RKO (cell line): ENCODE measurements around the gene TMEM60.

Experiments
- DNase-seq: peaks from one replicate; pipeline ENCODE4 v3.0.0-alpha.2; 2016; ENCODE audit warnings: low spot score

Gene TMEM60

DNA sequence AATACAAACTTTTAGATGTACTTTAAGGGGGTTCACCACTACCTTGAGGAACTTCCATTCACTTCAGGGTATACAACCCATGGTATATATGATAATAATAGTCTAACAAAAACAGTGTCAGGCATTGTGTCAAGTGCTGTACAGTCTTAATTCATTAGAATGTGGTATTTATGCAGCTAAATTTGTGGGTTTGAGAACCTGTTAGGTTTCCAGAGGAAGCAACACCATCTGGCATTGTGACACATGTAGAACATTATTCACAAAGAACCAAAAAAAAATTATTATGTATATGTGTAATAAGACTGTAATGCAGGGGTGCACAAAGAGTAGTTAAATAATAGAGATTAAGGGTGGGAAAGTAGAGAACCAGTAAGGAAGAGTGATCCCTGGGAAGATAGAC is 26.3 kb downstream of the TMEM60 start:
- DNase-seq, result no peak

DNA sequence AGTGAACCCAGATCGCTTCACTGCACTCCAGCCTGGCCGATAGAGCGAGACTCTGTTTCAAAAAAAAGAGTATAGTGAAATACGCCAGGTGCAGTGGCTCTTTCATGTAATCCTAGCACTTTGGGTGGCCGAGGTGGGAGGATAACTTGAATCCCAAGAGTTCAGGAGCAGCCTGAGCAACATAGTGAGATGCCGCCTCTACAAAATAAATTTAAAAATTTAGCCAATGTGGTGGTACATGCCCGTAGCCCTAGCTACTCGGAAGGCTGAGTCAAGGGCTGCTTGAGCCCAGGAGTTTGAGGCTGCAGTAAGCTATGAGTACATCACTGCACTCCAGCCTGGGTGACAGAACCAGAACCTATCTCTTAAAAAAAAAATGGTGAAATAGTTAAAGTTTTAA is 27.9 kb downstream of the TMEM60 start:
- DNase-seq, result no peak

DNA sequence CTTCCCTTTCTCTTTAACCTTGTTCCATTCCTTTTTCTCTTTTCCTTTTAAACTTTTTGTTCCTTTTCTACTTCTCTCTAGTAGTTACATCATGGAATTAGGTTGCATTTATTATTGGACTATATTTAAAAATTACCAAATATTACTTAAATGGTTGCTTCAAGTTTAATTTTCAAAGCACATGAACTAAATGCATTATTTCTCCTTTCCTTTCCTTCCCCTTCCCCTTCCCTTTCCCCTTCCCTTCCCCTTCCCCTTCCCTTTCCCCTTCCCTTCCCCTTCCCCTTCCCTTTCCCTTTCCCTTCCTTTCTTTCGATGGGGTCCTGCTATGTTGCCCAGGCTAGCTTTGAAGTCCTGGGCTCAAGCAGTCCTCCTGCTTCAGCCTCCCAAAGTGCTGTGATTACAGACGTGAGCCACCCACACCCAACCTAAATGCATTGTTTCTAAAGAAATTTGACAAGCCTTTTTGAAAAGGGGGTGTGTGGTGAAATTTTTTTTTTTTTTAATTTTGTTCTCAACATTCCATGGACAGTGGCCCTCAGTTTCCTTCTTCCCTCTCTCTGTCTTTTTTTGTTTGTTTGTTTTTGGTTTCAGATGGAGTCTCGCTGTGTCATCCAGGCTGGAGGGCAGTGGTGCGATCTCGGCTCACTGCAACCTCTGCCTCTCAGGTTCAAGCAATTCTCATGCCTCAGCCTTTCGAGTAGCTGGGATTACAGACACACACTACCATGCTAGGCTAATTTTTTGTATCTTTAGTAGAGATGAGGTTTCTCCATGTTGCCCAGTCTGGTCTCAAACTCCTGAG is 31.2 kb downstream of the TMEM60 start:
- no peak for DNase-seq

DNA sequence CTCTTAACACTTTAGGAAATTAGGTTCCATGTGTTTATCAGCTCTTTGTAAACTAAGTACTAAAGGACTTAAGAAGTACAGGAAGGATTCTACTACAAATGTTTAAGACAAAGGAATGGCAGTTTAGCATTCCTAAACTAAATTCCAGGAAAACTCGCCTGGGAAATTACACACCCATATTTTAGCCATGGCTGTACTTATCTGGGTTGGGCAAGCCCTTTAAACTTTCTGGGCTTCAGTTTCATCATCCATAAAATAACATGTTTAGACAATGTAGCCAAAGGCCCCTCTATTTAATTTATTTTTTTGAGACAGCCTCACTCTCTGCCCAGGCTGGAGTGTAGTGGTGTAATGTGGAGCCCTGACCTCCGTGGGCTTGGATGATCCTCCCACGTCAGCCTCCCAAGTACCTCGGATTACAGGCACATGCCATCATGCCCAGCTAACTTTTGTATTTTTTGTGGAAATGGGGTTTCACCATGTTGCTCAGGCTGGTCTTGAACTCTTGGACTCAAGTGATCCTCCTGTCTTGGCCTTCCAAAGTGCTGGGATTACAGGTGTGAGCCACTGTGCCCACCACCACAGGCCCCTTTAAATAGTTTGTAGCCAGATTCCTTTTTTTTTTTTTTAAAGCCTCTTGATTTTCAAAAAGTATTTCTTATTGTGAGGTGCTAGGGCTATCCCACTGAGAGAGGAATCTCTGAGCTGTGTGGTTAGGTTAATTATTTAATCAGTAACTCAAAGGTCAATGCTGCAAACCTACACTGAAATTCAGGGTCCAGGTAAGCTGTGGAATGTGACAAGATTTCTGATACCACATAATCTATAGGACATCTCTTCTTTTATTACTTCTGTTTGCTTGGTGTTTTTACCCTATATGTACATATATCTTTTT is 32.1 kb downstream of the TMEM60 start:
- DNase-seq, result no peak

DNA sequence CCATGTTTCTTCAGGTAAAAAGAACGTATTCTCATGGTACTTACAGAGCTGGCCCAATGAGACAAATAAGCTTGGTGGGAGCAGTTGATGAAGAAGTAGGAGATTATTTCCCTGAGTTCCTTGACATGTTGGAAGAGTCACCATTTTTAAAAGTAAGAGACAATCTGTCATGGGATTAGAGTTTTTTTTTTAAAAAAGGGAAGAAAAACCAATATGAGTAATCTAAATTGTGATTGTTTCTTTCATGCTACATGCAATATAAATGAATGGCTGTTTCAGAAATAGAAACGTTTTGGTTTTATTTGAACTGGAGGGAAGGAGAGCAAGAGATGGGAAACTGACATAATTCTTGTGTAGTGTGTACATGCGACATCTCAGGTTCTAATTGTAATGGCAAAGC is 32.8 kb downstream of the TMEM60 start:
- no peak for DNase-seq

DNA sequence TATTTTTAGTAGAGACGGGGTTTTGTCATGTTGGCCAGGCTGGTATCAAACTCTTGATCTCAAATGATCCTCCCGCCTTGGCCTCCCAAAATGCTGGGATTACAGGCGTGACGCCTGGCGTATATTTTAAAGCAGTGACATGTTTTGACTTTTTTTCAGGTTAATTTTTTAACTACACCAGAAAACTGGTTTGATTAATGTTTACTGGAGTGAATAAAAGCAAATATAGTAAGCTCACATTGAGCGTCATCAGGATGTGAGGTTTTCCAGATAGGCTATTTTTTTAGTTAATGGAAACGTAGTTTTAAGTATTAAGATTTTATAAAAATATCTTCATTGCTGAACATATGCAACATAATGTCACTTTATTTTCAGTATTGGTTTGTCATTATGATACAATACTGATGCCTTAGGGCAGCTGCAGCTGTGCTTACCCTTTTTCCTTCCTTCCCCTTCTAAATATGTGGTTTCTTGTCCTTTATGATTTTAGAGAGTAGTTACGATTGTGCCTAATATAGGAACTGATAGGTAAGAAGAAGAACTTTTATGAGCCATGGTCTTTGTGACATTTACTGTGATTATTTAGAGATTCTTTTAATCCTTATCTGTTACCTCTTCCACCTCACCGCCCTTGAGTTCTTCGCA is 37.3 kb downstream of the TMEM60 start:
- no peak for DNase-seq

DNA sequence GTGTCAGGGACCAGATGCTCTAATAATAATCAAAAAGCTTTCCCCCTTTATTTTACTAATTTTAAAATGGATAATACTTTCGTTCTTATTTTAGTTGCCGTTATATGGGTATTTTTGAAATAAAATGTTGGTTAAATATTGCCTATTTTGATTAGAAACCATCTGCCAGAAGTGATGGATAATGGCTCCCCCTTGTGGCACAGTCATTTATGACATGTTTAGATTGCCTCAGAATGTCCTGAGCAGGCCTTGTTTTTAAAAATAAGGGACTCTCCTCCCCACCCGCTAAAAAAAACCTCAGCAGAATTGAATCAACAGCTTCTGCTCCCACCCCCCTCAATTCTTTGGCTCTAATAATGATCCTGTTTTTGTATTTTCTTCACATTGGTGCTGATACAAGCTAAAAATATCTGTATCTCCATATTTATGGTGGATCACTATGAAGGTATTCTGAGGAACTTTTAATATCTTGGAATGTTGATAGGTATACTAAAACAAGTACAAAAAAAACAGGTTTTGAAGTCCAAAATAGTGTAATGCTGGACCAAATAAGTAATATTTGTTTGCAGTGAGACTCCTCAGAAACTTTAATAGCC is 38.8 kb downstream of the TMEM60 start:
- DNase-seq, result peak; percentile 70

DNA sequence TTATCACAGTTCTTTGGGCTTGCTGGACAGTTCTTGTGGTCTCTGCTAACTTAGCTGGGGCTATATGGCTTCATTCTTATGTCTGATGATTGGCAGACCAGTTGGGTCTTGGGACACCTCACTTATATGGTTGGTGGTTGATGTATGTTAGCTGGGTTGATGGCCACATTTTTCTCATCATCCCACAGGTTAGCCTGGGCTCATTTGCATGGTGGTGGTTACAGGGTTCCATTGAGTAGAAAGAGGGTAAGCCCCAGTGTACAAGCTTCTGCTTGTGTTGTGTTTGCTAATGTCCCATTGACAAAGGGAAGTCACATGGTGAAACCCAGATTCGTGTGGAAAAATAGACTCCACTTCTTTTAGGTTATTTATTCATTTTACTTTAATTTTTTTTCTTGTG is 40.6 kb downstream of the TMEM60 start:
- no peak for DNase-seq

DNA sequence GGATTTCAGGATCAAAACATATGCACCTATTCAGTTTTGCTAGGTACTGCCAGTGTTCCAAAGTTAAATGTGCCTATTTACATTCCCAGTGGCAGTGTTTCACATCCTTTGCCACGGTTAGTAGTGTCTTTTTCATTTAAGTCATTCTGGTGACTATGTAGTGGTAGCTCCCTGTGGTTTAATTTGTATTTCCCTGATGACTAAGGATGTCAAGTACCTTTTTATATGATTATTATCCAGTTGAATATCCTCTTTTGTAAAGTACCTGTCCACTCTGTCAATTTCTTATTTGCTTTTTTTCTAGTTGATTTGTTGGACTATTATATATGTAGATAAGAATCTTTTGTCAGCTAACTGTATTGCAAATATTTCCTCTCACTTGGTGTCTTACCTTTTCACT is 45.1 kb downstream of the TMEM60 start:
- no peak for DNase-seq

DNA sequence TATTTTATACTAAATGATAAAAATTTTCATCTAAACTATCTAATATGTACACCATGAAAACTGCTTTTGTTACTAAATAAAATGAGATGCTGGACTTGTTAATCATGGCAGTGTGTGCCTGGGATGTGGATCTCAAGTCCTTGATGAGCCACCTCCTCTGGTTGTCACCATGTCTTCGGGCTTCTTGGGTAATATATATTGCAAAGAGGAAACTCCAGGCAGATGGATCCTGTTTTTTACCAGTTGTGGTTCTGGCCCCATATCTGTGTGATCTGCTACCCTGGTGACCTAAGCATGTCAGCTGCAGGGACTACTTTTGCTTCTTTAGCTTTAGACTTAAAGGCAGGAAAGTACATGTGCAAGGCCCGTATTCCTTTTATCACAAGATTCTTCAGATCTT is 46.2 kb downstream of the TMEM60 start:
- no peak for DNase-seq

DNA sequence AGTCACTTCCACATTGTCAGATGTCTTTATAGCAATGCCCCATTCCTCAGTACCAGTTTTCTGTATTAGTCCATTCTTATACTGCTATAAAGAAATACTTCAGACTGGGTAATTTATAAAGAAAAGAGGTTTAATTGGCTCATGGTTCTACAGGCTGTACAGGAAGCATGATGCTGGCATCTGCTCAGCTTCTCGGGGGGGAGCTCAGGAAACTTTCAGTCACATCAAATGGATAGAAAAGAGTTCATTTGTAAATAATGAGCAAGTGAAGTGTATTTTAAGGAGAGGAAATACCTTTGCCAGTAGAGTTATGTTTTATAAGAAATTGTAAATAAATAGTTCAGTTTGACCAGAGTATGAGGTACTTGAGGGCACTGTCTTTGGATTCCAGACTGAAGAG is 50.5 kb downstream of the TMEM60 start:
- DNase-seq, result no peak

DNA sequence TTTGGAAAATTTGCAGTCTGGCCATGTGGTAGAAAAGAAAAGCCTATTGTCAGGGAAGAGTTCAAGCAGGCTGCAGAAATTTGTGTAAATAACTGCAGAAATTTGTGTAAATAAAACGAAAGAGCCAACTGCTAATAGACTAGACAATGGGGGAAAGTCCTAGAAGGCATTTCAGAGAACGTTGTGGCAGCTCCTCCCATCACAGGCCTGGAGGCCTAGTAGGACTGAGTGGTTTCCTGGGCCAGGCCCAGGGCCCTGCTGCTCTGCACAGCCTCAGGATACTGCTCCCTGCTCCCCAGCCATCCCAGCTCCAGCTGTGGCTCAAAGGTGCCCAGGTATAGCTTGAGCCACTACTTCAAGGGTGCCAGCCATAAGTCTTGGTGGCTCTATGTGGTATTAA is 51.1 kb downstream of the TMEM60 start:
- DNase-seq, result no peak

DNA sequence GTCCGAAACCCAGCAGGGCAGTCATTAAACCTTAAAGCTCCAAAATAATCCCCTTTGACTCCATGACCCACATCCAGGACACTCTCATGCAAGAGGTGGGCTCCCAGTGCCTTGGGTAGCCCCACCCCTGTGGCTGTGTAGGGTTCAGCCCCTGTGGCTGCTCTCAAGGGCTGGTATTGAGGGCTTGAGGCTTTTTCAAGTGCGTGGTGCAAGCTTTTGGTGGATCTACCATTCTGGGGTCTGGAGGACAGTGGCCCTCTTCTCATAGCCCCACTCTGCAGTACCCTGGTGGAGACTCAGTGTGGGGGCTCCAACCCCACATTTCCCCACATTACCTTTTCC is 51.4 kb downstream of the TMEM60 start:
- DNase-seq, result no peak

DNA sequence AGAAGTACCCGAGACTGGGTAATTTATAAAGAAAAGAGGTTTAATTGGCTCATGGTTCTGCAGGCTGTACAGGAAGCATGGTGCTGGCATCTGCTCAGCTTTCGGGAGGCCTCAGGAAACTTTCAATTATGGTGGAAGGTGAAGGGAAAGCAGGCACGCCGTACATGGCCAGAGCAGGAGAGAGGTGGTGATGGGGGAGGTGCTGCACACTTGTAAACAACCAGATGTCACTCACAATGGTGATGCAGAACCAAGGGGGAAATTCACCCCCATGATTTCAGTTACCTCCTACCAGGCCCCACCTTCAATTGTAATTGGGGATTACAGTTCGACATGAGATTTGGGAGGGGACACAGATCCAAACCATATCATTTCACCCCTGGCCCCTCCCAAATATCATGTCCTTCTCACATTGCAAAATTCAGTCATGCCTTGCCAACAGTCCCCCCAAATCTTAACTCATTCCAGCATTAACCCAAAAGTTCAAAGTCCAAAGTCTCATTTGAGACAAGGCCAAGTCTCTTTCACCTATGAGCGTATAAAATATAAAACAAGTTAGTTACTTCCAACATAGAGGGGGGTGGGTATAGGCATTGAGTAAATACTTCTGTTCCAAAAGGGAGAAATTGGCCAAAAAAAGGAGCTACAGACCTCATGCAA is 51.9 kb downstream of the TMEM60 start:
- no peak for DNase-seq

DNA sequence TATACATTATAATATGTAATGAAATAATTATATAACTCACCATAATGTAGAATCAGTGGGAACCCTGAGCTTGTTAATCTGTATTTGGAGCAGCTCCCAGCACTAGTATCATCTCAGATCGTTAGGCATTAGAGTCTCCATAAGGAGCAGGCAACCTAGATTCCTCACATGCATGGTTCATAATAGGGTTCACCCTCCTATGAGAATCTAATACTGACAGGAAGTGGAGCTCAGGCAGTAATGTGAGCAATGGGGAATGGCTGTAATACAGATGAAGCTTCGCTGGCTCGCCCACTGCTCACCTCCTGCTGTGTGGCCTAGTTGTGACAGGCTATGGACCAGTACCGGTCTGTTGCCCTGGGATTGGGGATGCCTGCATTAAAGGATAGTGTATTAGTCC is 52.5 kb downstream of the TMEM60 start:
- no peak for DNase-seq
